CD1c-positive myeloid dendritic cell (primary cell): ENCODE results near the gene A4GNT.
"Not testable (repeated sequence)": the region's sequence is repeated elsewhere in the genome, so short reads cannot be mapped to it uniquely, and the experiment has no call there.

Experiments
- DNase-seq: peaks from one replicate; pipeline ENCODE4 v3.0.0-alpha.2; 2016; ENCODE audit errors: extremely low spot score

The A4GNT gene

GRCh38 chr3:138132239-138132638 is at the start of gene A4GNT:
TSS of gene A4GNT (minus strand) at chr3:138132390. CDS start at chr3:138131256, 1,134 bp downstream.
- DNase-seq, result no peak

DNA sequence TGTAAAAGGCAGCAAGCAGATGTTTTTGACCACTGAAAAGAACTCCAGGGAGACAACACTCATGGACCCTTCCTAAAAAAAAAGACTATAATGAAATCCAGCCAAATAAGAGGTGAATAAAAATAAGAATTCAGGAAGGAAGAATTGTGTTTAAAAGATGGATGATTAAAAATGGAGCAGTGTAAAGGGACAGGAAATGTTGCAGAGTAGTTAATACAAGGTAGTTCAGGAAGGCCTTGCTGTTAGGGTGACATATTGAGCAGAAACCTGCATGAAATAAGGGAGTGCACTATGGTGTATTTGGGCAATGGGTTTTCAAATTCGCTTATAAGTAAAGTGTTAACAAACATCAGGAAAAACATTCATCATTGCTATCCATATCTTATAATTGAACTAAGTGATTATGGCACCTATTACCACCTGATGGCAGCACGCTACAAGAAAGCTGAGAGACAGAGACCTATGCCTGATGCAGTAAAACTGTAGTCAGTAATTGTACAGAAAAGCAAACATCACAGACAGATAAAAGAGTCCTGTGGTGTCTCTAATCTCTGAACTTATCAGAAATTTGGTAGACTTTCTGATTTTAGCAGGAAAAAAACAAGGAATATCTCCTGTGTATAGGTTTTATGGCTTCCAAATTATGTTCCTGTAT is 48.3 kb upstream of the A4GNT start:
- peak; percentile 23 for DNase-seq

DNA sequence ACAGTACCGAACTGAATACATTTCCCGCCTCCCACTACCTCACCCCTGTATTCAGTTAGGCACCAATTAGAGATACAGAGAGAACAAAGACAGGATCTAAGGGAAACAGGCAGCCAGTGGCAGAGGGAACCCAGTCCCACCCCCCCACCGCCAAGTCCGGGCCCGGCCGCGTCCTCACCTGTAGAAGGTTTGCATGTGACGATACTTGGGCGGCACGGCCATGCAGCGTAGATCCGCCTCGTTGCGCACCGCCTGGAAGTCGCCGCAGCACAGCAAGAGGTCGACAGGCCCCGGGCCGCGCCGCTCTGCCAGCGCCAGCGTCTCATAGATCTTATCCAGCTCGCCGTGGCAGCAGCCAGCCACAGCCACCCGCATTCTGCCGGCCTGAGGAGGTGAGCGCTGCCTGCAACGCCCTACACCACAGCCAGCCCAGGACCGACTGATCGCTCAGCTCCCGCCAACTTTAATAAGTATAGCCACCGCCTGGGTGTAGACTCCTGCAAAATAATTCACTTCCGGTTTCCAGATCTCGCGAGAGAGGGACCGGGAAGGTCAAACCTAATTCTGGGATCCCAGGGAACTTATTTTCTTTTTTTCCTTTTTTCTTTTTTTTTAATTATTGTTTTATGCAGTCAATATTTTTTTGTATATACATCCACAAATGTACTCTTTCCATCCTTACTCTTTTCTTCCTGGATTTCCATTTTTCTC is 42.4 kb upstream of the A4GNT start, which contains the start of gene DBR1:
Gene DBR1 (minus strand): TSS at position 501 of the 711 bp plus-strand sequence. CDS start 126 bp downstream, at position 375.
- DNase-seq, result peak; percentile 90

- DNase-seq, result no peak
Measured at GRCh38 chr3:138173769-138174420, 41.7 kb upstream of the A4GNT start.

DNA sequence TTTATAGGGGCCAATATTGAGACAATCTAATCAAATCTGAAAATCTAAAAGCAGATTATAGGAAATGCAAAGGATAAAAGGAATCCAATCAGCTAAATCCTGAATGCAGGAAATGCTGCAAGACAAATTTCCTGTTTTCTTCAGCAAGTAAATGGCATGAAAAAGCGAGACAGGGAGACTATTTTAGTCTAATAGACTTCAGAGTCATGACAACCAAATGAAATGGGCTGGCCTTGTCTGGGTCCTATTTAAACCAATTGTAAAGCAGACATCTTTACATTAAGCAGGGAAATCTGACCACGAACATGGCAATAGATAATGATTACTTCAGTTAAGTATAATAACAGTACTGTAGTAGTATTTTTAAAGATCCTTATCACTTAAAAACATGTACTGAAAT is 40.4 kb upstream of the A4GNT start:
- DNase-seq, result no peak

- no peak for DNase-seq
Measured at GRCh38 chr3:138165061-138165460, 32.9 kb upstream of the A4GNT start.

- no peak for DNase-seq
Measured at GRCh38 chr3:138157743-138158142, 25.6 kb upstream of the A4GNT start.

GRCh38 chr3:138154534-138154933 is 22.3 kb upstream of the A4GNT start:
- no peak for DNase-seq

GRCh38 chr3:138148503-138148902 is 16.3 kb upstream of the A4GNT start:
- DNase-seq, result peak; percentile 31

- DNase-seq, result not testable (repeated sequence)
Measured at GRCh38 chr3:138142181-138142580, 10.0 kb upstream of the A4GNT start.

DNA sequence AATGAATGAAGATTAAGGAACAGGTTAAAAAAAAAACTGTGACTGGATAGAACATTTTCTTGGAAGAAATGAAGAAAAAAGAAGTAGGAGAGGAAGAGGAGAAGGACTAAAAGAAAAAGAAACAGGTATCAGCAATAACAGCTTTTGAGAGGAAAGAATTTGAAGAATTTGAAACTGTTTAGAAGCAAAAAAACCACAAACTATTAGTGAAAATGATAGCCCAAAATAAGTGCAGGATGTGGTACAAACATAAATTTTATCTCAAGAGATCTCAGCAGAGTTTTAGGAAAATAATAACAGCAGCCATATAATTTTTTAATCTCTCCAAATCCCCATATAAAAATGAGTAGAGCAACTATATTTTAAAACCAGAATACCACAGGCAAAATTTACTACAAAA is 8.8 kb upstream of the A4GNT start:
- no peak for DNase-seq

- peak; percentile 52 for DNase-seq
Measured at GRCh38 chr3:138139691-138140090, 7.5 kb upstream of the A4GNT start.

GRCh38 chr3:138137861-138138260 is 5.7 kb upstream of the A4GNT start:
- peak; percentile 48 for DNase-seq

DNA sequence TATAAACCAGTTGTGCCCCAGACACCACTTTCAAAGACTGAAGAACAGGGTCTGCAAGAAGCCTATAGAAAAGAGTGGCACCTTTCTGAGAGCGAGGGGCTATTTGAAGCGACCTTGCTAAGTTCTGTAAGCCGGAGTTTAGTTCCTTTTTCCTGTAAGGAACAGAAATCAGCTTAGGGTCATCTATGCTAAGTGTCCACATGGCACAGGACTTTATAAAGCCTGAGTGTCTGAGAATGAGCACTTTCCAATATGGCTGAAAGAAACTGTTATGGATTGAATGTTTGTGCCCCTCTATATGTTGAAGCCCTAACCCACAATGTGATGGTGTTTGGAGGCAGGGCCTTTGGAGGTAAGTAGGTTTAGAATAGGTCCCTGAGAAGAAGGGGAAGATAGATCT is 4.0 kb upstream of the A4GNT start:
- peak; percentile 72 for DNase-seq

- no peak for DNase-seq
Measured at GRCh38 chr3:138135833-138136194, 3.6 kb upstream of the A4GNT start.

DNA sequence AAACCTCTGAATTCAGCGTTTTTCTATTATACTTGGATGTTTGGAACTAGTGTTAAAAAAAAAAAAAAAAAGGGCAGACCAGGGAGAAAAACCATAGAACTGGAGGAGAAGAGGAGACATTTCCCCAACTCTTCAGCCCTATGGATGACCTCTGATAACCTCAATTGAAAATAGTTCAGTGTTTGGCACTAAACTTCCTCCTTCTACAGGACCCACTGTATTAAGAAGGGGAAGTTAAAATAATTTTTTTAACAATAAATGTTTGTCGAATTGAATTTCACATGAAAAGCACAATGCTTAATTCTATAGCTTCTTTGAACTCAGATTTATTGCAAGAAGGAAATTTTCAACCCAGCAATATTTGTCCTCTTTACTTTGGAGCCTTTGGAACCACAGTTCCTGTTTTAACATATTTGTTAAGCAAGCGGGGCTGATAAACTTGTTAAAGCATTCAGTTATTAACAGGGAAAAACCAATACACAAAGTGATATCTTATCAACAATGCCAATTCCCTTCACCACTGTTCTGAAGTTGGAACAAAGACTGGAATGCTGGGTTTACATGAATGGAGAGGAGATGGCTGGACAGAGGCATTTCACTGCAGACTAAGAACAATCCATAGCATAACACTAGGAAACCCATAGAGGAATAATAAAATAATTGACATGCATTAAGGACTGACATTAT is 3.1 kb upstream of the A4GNT start:
- peak; percentile 64 for DNase-seq

- no peak for DNase-seq
Measured at GRCh38 chr3:138127636-138128365, 4.4 kb downstream of the A4GNT start.

- peak; percentile 88 for DNase-seq
Measured at GRCh38 chr3:138125548-138126221, 6.5 kb downstream of the A4GNT start.

DNA sequence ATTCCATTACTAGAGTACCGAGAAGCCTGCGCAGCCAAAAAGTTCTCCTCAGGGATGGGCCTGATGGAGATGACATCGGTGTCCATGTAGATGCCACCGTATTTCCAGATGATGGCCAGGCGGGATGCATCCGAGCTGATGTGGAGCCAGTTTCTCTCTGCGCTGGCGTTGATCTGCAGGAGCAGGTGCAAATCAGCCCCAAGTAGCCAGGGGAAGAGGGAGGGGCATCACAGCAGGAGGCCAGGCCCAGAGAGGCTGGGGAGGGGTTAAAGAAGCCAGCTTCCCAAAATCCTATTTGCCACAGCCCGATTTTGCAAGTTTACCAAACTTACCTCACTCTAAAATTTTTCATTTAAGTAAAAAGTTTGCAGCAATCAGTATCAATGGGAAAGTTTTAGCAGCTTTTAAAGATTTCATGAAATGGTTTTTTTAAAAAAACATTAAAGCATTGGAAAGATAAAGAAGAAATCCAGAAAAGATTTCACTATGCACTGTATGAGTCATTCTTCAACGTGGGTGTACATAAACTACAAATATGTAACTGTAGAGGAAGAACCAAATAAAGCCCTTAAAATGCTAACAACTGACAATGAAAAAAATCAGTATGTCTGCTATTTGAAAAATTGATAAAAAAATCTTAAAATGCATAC is 7.4 kb downstream of the A4GNT start:
- DNase-seq, result peak; percentile 89

- DNase-seq, result peak; percentile 53
Measured at GRCh38 chr3:138124188-138124587, 8.0 kb downstream of the A4GNT start.

DNA sequence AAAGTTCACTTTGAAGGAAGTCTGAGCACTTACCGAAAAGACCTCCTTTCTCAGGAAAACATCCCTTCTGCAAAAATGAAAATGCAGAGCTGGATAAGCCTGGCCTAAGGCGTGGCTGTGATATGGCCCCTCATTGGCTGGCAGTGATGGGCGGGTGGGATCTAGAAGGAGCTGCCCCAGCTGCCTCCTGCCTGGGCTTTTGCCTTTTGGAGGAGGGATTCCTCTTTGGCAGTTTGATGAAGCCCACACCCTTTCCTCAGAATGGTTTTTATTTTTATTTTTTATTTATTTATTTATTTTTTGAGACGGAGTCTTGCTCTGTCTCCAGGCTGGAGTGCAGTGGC is 12.8 kb downstream of the A4GNT start:
- DNase-seq, result no peak
